H1 (cell line): ENCODE data around the gene FAM136A. TPM values are rescaled to one million over a fixed set of nuclear protein-coding genes. Genes with fewer than 3 reads are reported as not detected.

Experiments used
- CTCF ChIA-PET: fragments of 300-600 bp; sonication (Branson Sonifier 250); formaldehyde crosslinking; loops from one replicate; lab custom pipeline; 2021; ENCODE audit not compliant: partially characterized antibody; lab: Charles Lee
- POLR2A ChIA-PET: fragments of 300-600 bp; sonication (Branson Sonifier 250); formaldehyde crosslinking; loops from one replicate; lab custom pipeline; 2021; ENCODE audit warnings: inconsistent platforms; ENCODE audit not compliant: partially characterized antibody; lab: Charles Lee
- DNase-seq, 2 experiments: peaks; one replicate each; pipeline versions ENCODE4 v3.0.0 to v3.0.0-alpha.2; 2010 to 2022; ENCODE audit warnings: low spot score in 2 of 2, low read depth in 1 of 2, mixed read lengths in 1 of 2
- FAIRE-seq: peaks from 2 replicates; lab custom pipeline; 2011; peaks lifted over from hg19 to GRCh38; lab: Jason Lieb, UNC
- H2AFZ ChIP-seq: 2 replicates; pipeline ENCODE4 v1.8.1; 2012; ENCODE audit warnings: low read length, inconsistent platforms
- H2AK5ac ChIP-seq: 2 replicates; pipeline ENCODE4 v1.6.1; 2013; ENCODE audit warnings: low read depth, low read length
- H2BK120ac ChIP-seq: replicated peaks from 2 replicates; pipeline ENCODE3; 2013; ENCODE audit warnings: low read depth, low read length, inconsistent platforms
- H2BK12ac ChIP-seq: 2 replicates; pipeline ENCODE4 v1.6.1; 2013; ENCODE audit warnings: low read depth, low read length
- H2BK15ac ChIP-seq: 2 replicates; pipeline ENCODE4 v1.6.1; 2013; ENCODE audit warnings: low read length
- H2BK20ac ChIP-seq: 2 replicates; pipeline ENCODE4 v1.6.1; 2013; ENCODE audit warnings: low read length
- H2BK5ac ChIP-seq: 2 replicates; pipeline ENCODE4 v1.6.1; 2013; ENCODE audit warnings: low read depth, low read length
- H3K14ac ChIP-seq: 2 replicates; pipeline ENCODE4 v1.6.1; 2013; ENCODE audit warnings: inconsistent platforms; ENCODE audit not compliant: insufficient read length
- H3K18ac ChIP-seq: 2 replicates; pipeline ENCODE4 v1.6.1; 2013; ENCODE audit warnings: low read length; ENCODE audit errors: extremely low read depth
- H3K23ac ChIP-seq: 2 replicates; pipeline ENCODE4 v1.6.1; 2013; ENCODE audit warnings: inconsistent platforms; ENCODE audit not compliant: insufficient read length
- H3K23me2 ChIP-seq: 2 replicates; pipeline ENCODE4 v1.6.1; 2013; ENCODE audit warnings: low read depth, low read length
- H3K27ac ChIP-seq: 2 replicates; pipeline ENCODE4 v1.6.1; 2011; ENCODE audit warnings: low read depth, low read length, inconsistent platforms
- H3K27me3 ChIP-seq, 4 experiments: replicated peaks in 1 of 4; 1 replicate in 1 of 4; 2 replicates in 3 of 4; pipeline versions ENCODE4 v1.6.1 to v1.8.1; 2011 to 2013; ENCODE audit warnings: low read length in 3 of 4, mild to moderate bottlenecking in 3 of 4, inconsistent platforms in 2 of 4, mixed read lengths in 2 of 4, moderate library complexity in 1 of 4; ENCODE audit not compliant: control insufficient read depth in 3 of 4, insufficient read depth in 3 of 4; ENCODE audit errors: extremely low read depth in 1 of 4
- H3K36me3 ChIP-seq, 4 experiments: 2 replicates each; pipeline versions ENCODE4 v1.6.1 to v1.8.1; 2011 to 2013; ENCODE audit warnings: mild to moderate bottlenecking in 4 of 4, low read length in 3 of 4, moderate library complexity in 2 of 4, control low read depth in 1 of 4, inconsistent platforms in 1 of 4; ENCODE audit not compliant: insufficient read depth in 4 of 4, control insufficient read depth in 2 of 4
- H3K4ac ChIP-seq: replicated peaks from 2 replicates; pipeline ENCODE3; 2013; ENCODE audit warnings: low read length, low read depth, mixed read lengths, inconsistent platforms; ENCODE audit not compliant: insufficient read length
- H3K4me1 ChIP-seq, 4 experiments: replicated peaks in 1 of 4; 1 replicate in 1 of 4; 2 replicates in 3 of 4; pipeline versions ENCODE4 v1.6.1 to v1.8.1; 2011 to 2013; ENCODE audit warnings: low read length in 3 of 4, inconsistent platforms in 2 of 4, mixed read lengths in 1 of 4; ENCODE audit not compliant: insufficient read depth in 4 of 4, control insufficient read depth in 3 of 4
- H3K4me2 ChIP-seq, 2 experiments: 2 replicates each; pipeline versions ENCODE4 v1.6.1 to v1.8.1; 2011 to 2013; ENCODE audit warnings: low read depth in 2 of 2, low read length in 2 of 2, control low read depth in 1 of 2, inconsistent platforms in 1 of 2, mild to moderate bottlenecking in 1 of 2; ENCODE audit not compliant: insufficient read depth in 1 of 2
- H3K4me3 ChIP-seq, 4 experiments: fragments of 200-600, 300-600 bp in 1 of 4; sonication (generic), shearing (Covaris generic), sonication (Bioruptor Twin) in 1 of 4; 2 replicates each; pipeline versions ENCODE4 v1.5.1 to v1.8.1; 2011 to 2016; ENCODE audit warnings: low read length in 4 of 4, low read depth in 3 of 4, control low read depth in 2 of 4, inconsistent platforms in 2 of 4, mild to moderate bottlenecking in 2 of 4, mixed read lengths in 1 of 4, moderate library complexity in 1 of 4; ENCODE audit not compliant: insufficient read depth in 2 of 4; ENCODE audit errors: extremely low read depth in 1 of 4
- H3K56ac ChIP-seq: replicated peaks from 2 replicates; pipeline ENCODE3; 2013; ENCODE audit warnings: low read depth, mild to moderate bottlenecking, mixed read lengths, low read length, inconsistent platforms; ENCODE audit not compliant: insufficient read length
- H3K79me1 ChIP-seq: 2 replicates; pipeline ENCODE4 v1.6.1; 2013; ENCODE audit warnings: low read depth, low read length, control low read depth
- H3K79me2 ChIP-seq, 2 experiments: 2 replicates each; pipeline versions ENCODE4 v1.6.1 to v1.8.1; 2012 to 2013; ENCODE audit warnings: low read length in 2 of 2, mild to moderate bottlenecking in 2 of 2, inconsistent platforms in 1 of 2; ENCODE audit not compliant: insufficient read depth in 2 of 2, control insufficient read depth in 1 of 2
- H3K9ac ChIP-seq, 4 experiments: replicated peaks in 1 of 4; 1 replicate in 1 of 4; 2 replicates in 3 of 4; pipeline versions ENCODE4 v1.6.1 to v1.8.1; 2011 to 2013; ENCODE audit warnings: low read depth in 3 of 4, low read length in 3 of 4, control low read depth in 2 of 4, mild to moderate bottlenecking in 2 of 4, moderate library complexity in 2 of 4, inconsistent platforms in 1 of 4; ENCODE audit errors: extremely low read depth in 1 of 4
- H3K9me3 ChIP-seq, 2 experiments: 2 replicates each; pipeline versions ENCODE4 v1.6.1 to v1.8.1; 2012 to 2013; ENCODE audit warnings: mild to moderate bottlenecking in 2 of 2, moderate library complexity in 2 of 2, control low read depth in 1 of 2, inconsistent platforms in 1 of 2, low read depth in 1 of 2, low read length in 1 of 2, mixed read lengths in 1 of 2; ENCODE audit not compliant: insufficient read depth in 2 of 2
- H4K20me1 ChIP-seq, 2 experiments: replicated peaks in 1 of 2; 2 replicates each; pipeline versions ENCODE3 to v1.8.1; 2011 to 2013; ENCODE audit warnings: inconsistent platforms in 2 of 2, low read length in 2 of 2, mild to moderate bottlenecking in 1 of 2; ENCODE audit not compliant: insufficient read depth in 2 of 2, control insufficient read depth in 1 of 2
- H4K5ac ChIP-seq: 2 replicates; pipeline ENCODE4 v1.6.1; 2013; ENCODE audit warnings: low read length, low read depth, mixed read lengths, inconsistent platforms; ENCODE audit not compliant: insufficient read length
- H4K8ac ChIP-seq: 2 replicates; pipeline ENCODE4 v1.8.0; 2013; ENCODE audit warnings: mild to moderate bottlenecking, moderate library complexity, low read length, inconsistent platforms; ENCODE audit not compliant: insufficient read depth; ENCODE audit errors: extremely low read depth
- H4K91ac ChIP-seq: replicated peaks from 2 replicates; pipeline ENCODE3; 2013; ENCODE audit warnings: low read length, mixed read lengths, inconsistent platforms; ENCODE audit not compliant: insufficient read length
- BCL11A ChIP-seq, 2 experiments: IDR thresholded peaks; one replicate each; pipeline ENCODE4 v1.6.1; 2011; ENCODE audit warnings: low read depth in 2 of 2, low read length in 2 of 2, mild to moderate bottlenecking in 2 of 2
- CBX5 ChIP-seq: fragments of 300-800, 300-1000 bp; sonication (generic); IDR thresholded peaks from 2 replicates; pipeline ENCODE4 v1.7.1; 2016; ENCODE audit warnings: antibody characterized with exemption, low read length, low read depth
- EP300 ChIP-seq, 2 experiments: IDR thresholded peaks; 1 replicate in 1 of 2; 2 replicates in 1 of 2; pipeline ENCODE4 v1.6.1; 2011 to 2012; ENCODE audit warnings: low read depth in 2 of 2, low read length in 2 of 2, mild to moderate bottlenecking in 2 of 2, borderline replicate concordance in 1 of 2, inconsistent platforms in 1 of 2, moderate library complexity in 1 of 2
- EZH2 ChIP-seq: fragments of 200-600 bp; sonication (generic); IDR thresholded peaks from 2 replicates; pipeline ENCODE4 v1.7.1; 2012; ENCODE audit warnings: low read depth, mild to moderate bottlenecking, moderate library complexity, low read length, inconsistent platforms; ENCODE audit not compliant: severe bottlenecking
- GTF2F1 ChIP-seq: IDR thresholded peaks from 2 replicates; pipeline ENCODE4 v1.6.1; 2012; ENCODE audit warnings: low read depth, low read length, improper control_type of control experiment, borderline replicate concordance
- HDAC2 ChIP-seq, 2 experiments: fragments of 300-600 bp in 1 of 2; sonication (generic) in 1 of 2; IDR thresholded peaks; 2 replicates each; pipeline ENCODE4 v1.6.1; 2011 to 2012; ENCODE audit warnings: low read depth in 2 of 2, low read length in 2 of 2, mild to moderate bottlenecking in 2 of 2, moderate library complexity in 2 of 2, borderline replicate concordance in 1 of 2, inconsistent platforms in 1 of 2
- JUND ChIP-seq: IDR thresholded peaks from 2 replicates; pipeline ENCODE4 v1.6.1; 2011; ENCODE audit warnings: mild to moderate bottlenecking, improper control_type of control experiment, low read length
- RAD21 ChIP-seq, 2 experiments: IDR thresholded peaks in 1 of 2; conservative IDR thresholded peaks in 1 of 2; 2 replicates each; pipeline ENCODE4 v1.6.1; 2011; ENCODE audit warnings: low read depth in 2 of 2, low read length in 2 of 2, improper control_type of control experiment in 1 of 2, inconsistent platforms in 1 of 2, mild to moderate bottlenecking in 1 of 2, moderate library complexity in 1 of 2
- SIRT6 ChIP-seq: IDR thresholded peaks from one replicate; pipeline ENCODE4 v1.7.1; 2012; ENCODE audit warnings: low read length, inconsistent platforms
- SP2 ChIP-seq: IDR thresholded peaks from 2 replicates; pipeline ENCODE4 v1.6.1; 2012; ENCODE audit warnings: mild to moderate bottlenecking, low read length, inconsistent platforms
- TAF1 ChIP-seq: IDR thresholded peaks from 2 replicates; pipeline ENCODE4 v1.6.1; 2011; ENCODE audit warnings: mild to moderate bottlenecking, low read depth, low read length
- TCF12 ChIP-seq: IDR thresholded peaks from 2 replicates; pipeline ENCODE4 v1.6.1; 2011; ENCODE audit warnings: low read depth, mild to moderate bottlenecking, low read length
- YY1 ChIP-seq: IDR thresholded peaks from 2 replicates; pipeline ENCODE4 v1.6.1; 2011; ENCODE audit warnings: low read depth, mild to moderate bottlenecking, low read length
- WGBS, 2 experiments: shearing (Covaris generic) in 1 of 2; methylation state at CpG; one replicate each; pipeline versions ENCODE4 v1.1.6 to v1.1.7; 2013 to 2015; ENCODE audit warnings: low lambda C conversion rate in 2 of 2, mixed read lengths in 2 of 2, inconsistent platforms in 1 of 2, low coverage in 1 of 2, missing lambda C conversion rate in 1 of 2; ENCODE audit not compliant: insufficient replicate concordance in 2 of 2, insufficient coverage in 1 of 2, insufficient read length in 1 of 2; ENCODE audit errors: extremely low coverage in 1 of 2, missing lambda C conversion rate in 1 of 2; 5-methylcytosine and 5-hydroxymethylcytosine counted together
- polyA plus RNA-seq, 7 experiments: library from polyadenylated mRNA; depleted of rRNA in 3 of 7; stranded (reverse) in 5 of 7; unstranded in 2 of 7; fragments of >200 nt in 5 of 7; fragments of 200-250 nt in 2 of 7; gene quantifications; 1 replicate in 5 of 7; 2 replicates in 1 of 7; 4 replicates in 1 of 7; pipeline versions ENCODE4 v1.2.1 to v1.2.3, GENCODE V29; 2011 to 2013; ENCODE audit warnings: missing spikeins in 2 of 7, mixed read lengths in 2 of 7
- total RNA-seq: library from RNA; stranded (reverse); fragmentation: NEBNext Ultra II Directional; extraction: Animal tissue kit (Norgen Biotek cat#: 25700); gene quantifications from 2 replicates; pipeline ENCODE4 v1.2.1, GENCODE V29; 2021

The FAM136A gene
- total and polyA plus RNA-seq, 2 of the 8 experiments (the other 6 are each of a cell fraction or from before 2014, with no cell fraction given), result 58.2 to 122 TPM

GRCh38 chr2:70258532-70258875 lies 43.4 kb downstream of the FAM136A start:
- DNase-seq, result peak in 1 of 2 experiments; percentile 63
- Histone ChIP-seq H3K23ac (no peak overlapping the region), H3K56ac (no peak overlapping the region), H2BK15ac (no peak overlapping the region), H2AFZ (peak overlapping the region; percentile 26; the same call in 1 of the 2 replicates), H2BK12ac (no peak overlapping the region), H4K8ac (no peak overlapping the region), H3K9ac (peak overlapping the region; percentile 63 to 88 (median 77)), H4K5ac (no peak overlapping the region), H3K9me3 (no peaks in the 10 kb centered on the region), H3K27ac (no peak overlapping the region), H3K36me3 (peaks cover 3 to 14% (median 8%) of the 10 kb centered on the region in 4 experiments; a peak in 6 of 8 replicates), H3K23me2 (peaks cover 8% of the 10 kb centered on the region), H4K91ac (no peak overlapping the region), H3K4ac (no peak overlapping the region), H4K20me1 (peaks cover 0 to 4% of the 10 kb centered on the region in 2 experiments), H3K4me2 (peak overlapping the region; percentile 87 to 95), H2AK5ac (no peak overlapping the region), H3K79me2 (no peaks in the 10 kb centered on the region), H3K79me1 (no peaks in the 10 kb centered on the region; the same call in 1 of the 2 replicates), H2BK5ac (no peak overlapping the region), H2BK20ac (no peak overlapping the region), H3K4me1 (peaks cover 0 to 8% (median 3%) of the 10 kb centered on the region in 4 experiments; a peak in 5 of 7 replicates), H3K4me3 (peak overlapping the region; percentile 76 to 87 (median 78)), H3K18ac (0 out of 2 replicates have a peak overlapping the region, but pooled peaks have one; percentile 71), H2BK120ac (no peak overlapping the region), H3K14ac (no peak overlapping the region), H3K27me3 (no peaks in the 10 kb centered on the region)
- WGBS, 2 experiments, result 22% methylated on average over 12 of the region's 12 CpGs; no CpG with 5 or more reads in 1 of the 2 experiments
- ChIA-PET POLR2A (interaction anchor here (0.9 to 3.1 kb wide), 15 partner anchors 9 to 345 kb away, joined by 3 to 31 read pairs (median 4); partner anchors contain the start of genes SNRPG, TGFA and TIA1), CTCF (interaction anchor here (1.3 kb wide), 1 partner anchor 44 kb away, joined by 5 read pairs; the partner anchor contains the start of gene FAM136A)
- FAIRE-seq, result no peak
- no peak for TF ChIP-seq HDAC2 (IDR thresholded peaks at IDR 0.05; ENCODE audit: borderline replicate concordance in 1 of 2, low read depth in 2 of 2, low read length in 2 of 2)
- TF ChIP-seq YY1, result no peak
- TF ChIP-seq GTF2F1, result no peak
- no peak for TF ChIP-seq TAF1
- no peak for TF ChIP-seq SIRT6
- TF ChIP-seq BCL11A (IDR thresholded peaks at IDR 0.05; ENCODE audit: low read depth in 2 of 2, low read length in 2 of 2), result no peak
- no peak for TF ChIP-seq CBX5
- TF ChIP-seq TCF12, result no peak
- TF ChIP-seq RAD21 (IDR thresholded peaks at IDR 0.05 in 1 of 2, conservative IDR thresholded peaks at IDR 0.05 in 1 of 2; ENCODE audit: low read depth in 2 of 2, low read length in 2 of 2), result no peak
- TF ChIP-seq JUND, result no peak
- no peak for TF ChIP-seq EZH2
- no peak for TF ChIP-seq SP2
- TF ChIP-seq EP300 (IDR thresholded peaks at IDR 0.05; ENCODE audit: borderline replicate concordance in 1 of 2, low read depth in 2 of 2, low read length in 2 of 2), result no peak
